ENCODE results near the gene RPL27A.

The RPL27A gene

DNA sequence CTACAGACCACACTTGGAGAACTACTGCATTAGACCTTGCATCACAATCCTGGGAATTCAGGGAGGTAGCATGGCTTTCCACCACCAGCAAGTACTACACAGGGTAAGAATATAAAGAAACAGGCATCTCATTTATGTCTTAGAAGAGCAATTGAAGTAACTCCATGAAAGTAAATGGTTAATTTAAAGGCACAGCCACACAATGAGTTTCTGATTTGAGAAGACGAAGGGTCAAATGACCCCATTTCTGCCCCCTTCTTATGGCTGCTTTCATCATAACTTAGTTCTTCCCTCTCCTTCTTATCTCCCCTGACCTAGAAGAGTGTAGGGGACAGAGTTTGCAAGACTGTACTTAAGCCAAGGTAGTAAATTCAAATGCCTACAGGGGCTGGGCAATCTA, 6.1 kb upstream of the RPL27A start:
- DNase-seq, result no peak

GRCh38 chr11:8679006-8679405, 3.6 kb upstream of the RPL27A start:
- no peak for DNase-seq

GRCh38 chr11:8681837-8682302, 722 bp upstream of the RPL27A start:
- no peak for DNase-seq

DNA sequence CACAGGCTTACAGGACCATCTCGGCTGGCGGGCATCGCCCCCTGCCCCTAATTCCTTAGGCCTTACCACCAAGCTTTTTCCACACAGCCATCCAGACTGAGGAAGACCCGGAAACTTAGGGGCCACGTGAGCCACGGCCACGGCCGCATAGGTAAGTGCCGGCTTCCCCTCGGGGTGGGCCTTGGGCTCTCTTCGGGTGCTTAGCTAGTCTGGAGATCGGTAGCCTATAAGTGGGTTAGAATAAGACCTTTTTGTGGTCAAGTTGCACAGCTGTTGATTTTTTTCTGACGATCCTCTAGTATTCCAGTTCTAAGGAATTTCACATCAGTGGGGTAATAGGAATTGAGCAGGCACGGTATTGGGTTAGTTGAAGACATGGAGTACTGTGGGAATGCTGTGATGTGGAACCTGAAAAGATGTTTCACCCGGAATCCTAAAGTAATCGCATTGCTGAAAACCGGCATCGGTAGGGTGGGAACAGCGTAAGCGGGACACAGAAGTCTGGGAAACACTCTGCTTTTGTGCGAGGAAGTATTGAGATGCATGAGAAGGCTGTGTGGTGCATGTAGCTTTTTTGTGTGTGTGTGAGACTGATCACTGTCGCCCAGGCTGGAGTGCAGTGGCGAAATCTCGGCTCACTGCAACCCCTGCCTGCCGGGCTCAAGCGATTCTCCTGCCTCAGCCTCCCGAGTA, 669 bp downstream of the RPL27A start:
- peak; percentile 22 to 28 for DNase-seq

DNA sequence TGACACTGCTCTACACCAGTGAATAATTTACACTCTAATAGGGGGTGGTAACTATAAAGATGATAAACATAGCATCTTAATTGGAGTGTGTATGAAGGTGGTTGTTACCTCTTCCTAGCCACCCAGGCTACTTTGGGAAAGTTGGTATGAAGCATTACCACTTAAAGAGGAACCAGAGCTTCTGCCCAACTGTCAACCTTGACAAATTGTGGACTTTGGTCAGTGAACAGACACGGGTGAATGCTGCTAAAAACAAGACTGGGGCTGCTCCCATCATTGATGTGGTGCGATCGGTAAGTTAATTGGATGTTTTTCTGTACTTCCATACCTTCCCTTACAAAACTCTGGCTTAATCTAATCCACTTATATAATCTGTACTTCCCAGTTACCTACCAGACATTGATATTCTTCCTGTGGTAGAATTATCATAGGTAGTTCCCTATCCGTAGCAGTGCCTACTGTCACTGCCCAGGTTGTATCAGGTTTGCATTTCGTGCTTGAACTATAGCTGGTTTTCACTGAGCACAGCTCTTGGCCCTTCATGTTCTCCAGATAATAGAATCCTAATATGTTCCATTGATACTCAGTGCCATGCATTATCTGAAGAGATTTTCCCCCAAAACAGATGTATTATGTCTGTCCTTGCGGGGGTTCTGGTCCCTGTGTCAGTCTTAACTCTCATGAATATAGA, 2.2 kb downstream of the RPL27A start:
- DNase-seq, result no peak

DNA sequence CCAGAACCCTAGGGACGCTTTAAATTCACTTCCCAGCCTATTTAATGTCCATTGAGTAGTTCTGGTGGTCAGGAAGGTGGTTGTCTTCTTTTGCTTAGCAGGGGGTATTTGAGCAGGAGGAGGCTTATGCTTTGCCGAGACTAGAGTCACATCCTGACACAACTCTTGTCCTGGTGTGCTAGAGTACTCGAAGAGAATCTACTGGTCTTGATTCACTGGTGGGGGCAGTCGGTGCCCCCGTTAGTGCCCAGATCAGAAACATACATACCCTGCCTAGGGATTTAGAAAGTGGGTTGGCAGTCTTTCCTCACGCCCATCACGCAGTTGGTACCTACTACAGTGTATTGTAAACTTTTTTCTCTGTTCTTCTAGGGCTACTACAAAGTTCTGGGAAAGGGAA, 2.7 kb downstream of the RPL27A start:
- DNase-seq, result no peak

DNA sequence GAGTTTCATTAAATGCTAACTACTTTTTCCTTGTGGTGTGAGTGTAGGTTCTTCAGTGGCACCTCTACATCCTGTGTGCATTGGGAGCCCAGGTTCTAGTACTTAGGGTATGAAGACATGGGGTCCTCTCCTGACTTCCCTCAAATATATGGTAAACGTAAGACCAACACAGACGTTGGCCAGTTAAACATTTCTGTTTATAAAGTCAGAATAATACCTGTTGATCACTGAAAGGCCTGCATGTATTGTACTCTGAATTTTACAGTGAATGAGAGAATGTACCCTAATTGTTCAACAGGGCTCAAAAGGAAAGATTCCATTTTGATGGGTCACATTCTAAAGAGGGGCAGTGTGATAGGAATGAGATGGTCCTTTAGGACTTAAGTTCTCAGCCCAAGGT, 3.2 kb downstream of the RPL27A start:
- DNase-seq, result no peak

- DNase-seq, result no peak
These were observed 3.7 kb downstream of the RPL27A start for GRCh38 chr11:8686325-8686724.

- peak; percentile 53 to 54 for DNase-seq
These were observed 6.1 kb downstream of the RPL27A start for GRCh38 chr11:8688414-8689362.

DNA sequence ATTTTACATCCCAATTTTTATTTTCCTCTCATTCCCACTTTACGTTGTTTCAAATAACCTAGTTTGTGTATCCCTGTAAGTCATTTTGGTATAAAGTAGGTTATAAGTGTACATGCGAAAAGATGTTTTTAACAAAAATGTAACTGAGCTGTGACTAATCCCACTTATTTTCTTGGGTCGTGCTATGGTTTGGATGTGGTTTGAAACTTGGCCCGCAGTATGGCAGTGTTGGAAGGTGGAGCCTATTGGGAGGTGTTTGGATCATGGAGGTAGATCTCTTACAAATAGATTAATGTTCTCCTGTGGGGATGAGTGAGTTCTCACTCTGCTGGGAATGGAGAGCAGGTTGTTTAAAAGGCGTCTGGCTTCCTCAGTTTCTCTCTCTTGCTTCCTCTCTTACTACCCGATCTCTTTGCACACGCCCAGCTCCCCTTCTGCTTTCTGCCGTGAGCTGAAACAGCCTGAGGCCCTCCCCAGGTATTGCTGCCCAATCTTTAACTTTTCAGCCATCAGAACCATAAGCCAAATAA, 7.2 kb downstream of the RPL27A start:
- no peak for DNase-seq

DNA sequence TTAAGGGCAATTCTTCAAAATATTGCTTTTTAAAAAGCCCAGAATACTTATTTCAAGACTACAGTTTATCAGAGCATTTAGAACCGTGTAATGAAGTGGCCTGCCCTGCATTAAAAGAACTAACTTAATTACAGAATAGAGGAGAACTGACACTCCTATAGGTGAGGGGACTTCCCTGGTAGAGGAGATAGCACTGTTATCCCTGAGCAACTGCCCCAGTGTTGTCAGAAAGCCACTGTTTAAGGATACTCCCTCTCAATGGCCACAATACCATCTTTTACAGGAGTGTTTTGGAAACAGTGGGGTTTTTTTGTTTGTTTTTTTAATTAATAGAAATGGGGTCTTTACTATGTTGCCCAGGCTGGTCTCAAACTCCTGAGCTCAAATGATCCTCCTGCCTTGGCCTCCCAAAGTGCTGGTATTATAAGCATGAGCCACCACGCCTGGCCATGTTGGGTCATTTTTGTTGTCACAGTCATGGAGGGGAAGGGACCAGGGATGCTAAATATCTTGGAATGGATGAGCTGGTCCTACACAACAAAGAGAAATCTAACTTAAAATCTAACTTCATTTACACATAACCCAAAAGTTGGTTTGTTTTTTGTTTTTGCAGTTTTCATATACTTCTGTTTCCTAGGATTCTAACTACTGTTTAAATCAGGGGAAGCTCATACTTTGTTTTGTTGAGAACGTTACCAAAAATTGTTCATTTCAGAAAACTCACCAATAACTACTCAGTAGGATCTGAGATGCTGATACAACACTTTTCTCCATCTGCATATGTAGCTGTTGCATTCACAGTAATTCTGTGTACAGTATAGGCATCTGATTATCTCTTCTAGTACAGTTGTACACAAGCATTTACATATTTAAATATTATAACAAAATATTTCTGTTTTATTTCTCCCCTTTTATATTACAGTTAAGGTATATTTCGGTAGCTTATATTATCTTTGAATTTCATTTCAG, 8.1 kb downstream of the RPL27A start:
- no peak for DNase-seq

DNA sequence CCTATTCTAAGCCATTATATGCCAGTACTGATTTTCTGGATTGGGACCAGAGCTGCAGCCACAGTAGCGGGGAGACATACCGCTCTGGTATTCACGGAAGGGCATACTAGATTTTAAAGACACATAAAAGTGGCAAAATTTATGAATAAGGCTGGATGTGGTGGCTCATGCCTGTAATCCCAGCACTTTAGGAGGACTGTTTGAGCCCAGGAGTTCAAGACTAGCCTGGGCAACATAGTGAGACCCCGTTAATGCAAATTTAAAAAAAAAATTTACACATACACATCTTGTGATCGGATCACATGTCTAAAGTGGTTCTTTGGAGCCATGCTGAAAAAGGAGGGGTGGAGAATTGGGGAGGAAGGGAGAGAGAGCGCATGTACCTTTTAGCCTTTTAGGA, 9.0 kb downstream of the RPL27A start:
- DNase-seq, result no peak

GRCh38 chr11:8692417-8692816, 9.8 kb downstream of the RPL27A start:
- no peak for DNase-seq

GRCh38 chr11:8693010-8693551, 10.5 kb downstream of the RPL27A start:
- DNase-seq, result no peak

DNA sequence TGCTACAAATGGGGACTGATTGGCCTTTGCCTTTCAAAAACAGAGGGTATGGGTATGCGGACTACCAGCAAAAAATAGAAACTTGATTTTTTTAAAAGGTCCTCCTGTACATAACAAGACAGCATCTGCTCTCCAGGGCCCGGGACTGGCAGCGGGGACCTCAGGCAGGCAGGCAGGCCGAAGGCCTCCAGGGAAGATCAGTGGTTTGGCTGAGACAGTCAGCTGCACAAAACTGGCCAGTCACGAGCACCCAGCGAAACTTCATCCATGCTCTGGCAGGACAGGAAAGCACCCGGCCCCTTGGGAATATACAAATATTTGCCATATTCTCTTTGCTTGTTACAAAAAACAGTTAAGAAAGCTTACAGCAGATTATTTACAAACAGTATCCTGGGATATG, 11.0 kb downstream of the RPL27A start:
- no peak for DNase-seq

DNA sequence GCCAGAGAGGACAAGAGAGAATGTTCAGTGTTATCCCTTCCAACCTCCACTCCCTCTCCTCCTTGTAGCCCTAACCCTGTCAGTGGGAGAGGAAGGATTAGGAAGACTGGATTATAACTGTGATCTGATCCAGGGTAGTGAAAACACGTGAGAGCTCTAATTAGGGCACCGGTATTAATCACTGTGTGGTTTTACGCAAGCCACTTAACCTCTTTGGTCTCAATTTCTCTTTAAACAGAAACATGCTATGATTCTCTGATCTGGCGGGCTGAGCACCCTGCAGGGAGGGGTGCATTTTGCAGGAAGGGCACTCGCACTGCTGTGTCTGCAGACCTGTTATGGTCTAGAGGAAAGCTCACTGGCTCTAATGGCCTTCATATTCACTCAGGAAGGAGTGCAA, 11.5 kb downstream of the RPL27A start:
- DNase-seq, result no peak

GRCh38 chr11:8697054-8697453, 14.5 kb downstream of the RPL27A start:
- DNase-seq, result no peak

DNA sequence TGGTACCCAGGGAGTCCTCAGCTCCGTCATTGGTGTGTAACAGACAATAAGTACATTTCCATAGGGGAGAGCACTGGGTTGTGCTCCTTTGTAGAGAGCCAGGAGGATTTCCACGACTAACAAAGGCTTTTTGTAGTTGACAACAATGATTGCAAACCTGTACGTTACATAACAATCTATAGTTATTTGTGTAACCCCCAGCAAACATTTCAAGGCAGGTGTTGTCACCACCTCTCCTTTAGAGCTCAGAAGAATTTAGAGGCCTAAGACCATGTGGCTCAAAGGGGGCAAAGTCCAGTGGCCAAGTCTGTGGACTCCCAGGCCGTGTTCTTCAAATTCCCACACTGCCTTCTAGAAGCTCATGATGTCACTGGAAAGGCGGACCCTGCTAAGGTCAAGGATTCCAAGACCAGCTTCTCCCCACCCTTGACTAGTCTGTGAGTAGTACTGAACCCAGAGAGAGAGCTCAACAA, 15.8 kb downstream of the RPL27A start:
- DNase-seq, result no peak

- DNase-seq, result no peak
These were observed 16.4 kb downstream of the RPL27A start for GRCh38 chr11:8698917-8699441.

GRCh38 chr11:8699903-8700302, 17.3 kb downstream of the RPL27A start:
- no peak for DNase-seq

GRCh38 chr11:8701891-8702597, 19.5 kb downstream of the RPL27A start:
- no peak for DNase-seq

Measured in activated CD4-positive, alpha-beta T cell treated with anti-CD3 and anti-CD28 coated beads, Interleukin-2, amount 50 U/mL, for 4 hours (primary cell).